ENCODE measurements around the gene LRRC18.

The LRRC18 gene

GRCh38 chr10:48940958-48941357 lies 1.3 kb upstream of the LRRC18 start:
- Histone ChIP-seq H3K27me3 (ENCODE audit: control insufficient read depth, low read length) (no peaks in the 10 kb centered on the region), H4K20me1 (ENCODE audit: control insufficient read depth, insufficient read depth, low read depth, low read length) (no peaks in the 10 kb centered on the region), H3K79me2 (ENCODE audit: control insufficient read depth, low read length) (no peaks in the 10 kb centered on the region), H3K27ac (ENCODE audit: low read depth, low read length) (no peak overlapping the region), H3K4me2 (ENCODE audit: low read length) (no peak overlapping the region), H3K36me3 (ENCODE audit: control insufficient read depth, low read length) (peaks cover 7% of the 10 kb centered on the region), H3K4me3 (ENCODE audit: low read length) (no peak overlapping the region), H3K9me3 (ENCODE audit: control insufficient read depth, insufficient read depth, low read length) (no peaks in the 10 kb centered on the region), H3F3A (ENCODE audit: control insufficient read depth, insufficient read depth) (no peaks in the 10 kb centered on the region), H3K4me1 (ENCODE audit: control insufficient read depth, low read length) (no peaks in the 10 kb centered on the region), H3K9me2 (replicated peaks; ENCODE audit: control insufficient read depth, low read length) (no peaks in the 10 kb centered on the region)
- no peak for TF ChIP-seq EZH2phosphoT487 (IDR thresholded peaks at IDR 0.05; ENCODE audit: borderline replicate concordance, low read length)
- TF ChIP-seq CTCF (IDR thresholded peaks at IDR 0.05; ENCODE audit: low read depth, low read length, poor library complexity, severe bottlenecking) = no peak

GRCh38 chr10:48940372-48940771 lies 732 bp upstream of the LRRC18 start:
- H3F3A ChIP-seq (ENCODE audit: control insufficient read depth, insufficient read depth) = no peaks in the 10 kb centered on the region
- H3K4me1 ChIP-seq (ENCODE audit: control insufficient read depth, low read length) = no peaks in the 10 kb centered on the region
- H3K27ac ChIP-seq (ENCODE audit: low read depth, low read length) = no peak overlapping the region
- H3K79me2 ChIP-seq (ENCODE audit: control insufficient read depth, low read length) = no peaks in the 10 kb centered on the region
- H3K9me3 ChIP-seq (ENCODE audit: control insufficient read depth, insufficient read depth, low read length) = no peaks in the 10 kb centered on the region
- H4K20me1 ChIP-seq (ENCODE audit: control insufficient read depth, insufficient read depth, low read depth, low read length) = no peaks in the 10 kb centered on the region
- no peak overlapping the region for H3K4me2 ChIP-seq (ENCODE audit: low read length)
- no peak for TF ChIP-seq EZH2phosphoT487 (IDR thresholded peaks at IDR 0.05; ENCODE audit: borderline replicate concordance, low read length)
- TF ChIP-seq CTCF (IDR thresholded peaks at IDR 0.05; ENCODE audit: low read depth, low read length, poor library complexity, severe bottlenecking) = no peak
- no peak overlapping the region for H3K4me3 ChIP-seq (ENCODE audit: low read length)
- H3K36me3 ChIP-seq (ENCODE audit: control insufficient read depth, low read length) = peaks cover 7% of the 10 kb centered on the region
- no peaks in the 10 kb centered on the region for H3K9me2 ChIP-seq (replicated peaks; ENCODE audit: control insufficient read depth, low read length)
- no peaks in the 10 kb centered on the region for H3K27me3 ChIP-seq (ENCODE audit: control insufficient read depth, low read length)

GRCh38 chr10:48938990-48939536 lies 577 bp downstream of the LRRC18 start:
- Histone ChIP-seq H3K4me1 (ENCODE audit: control insufficient read depth, low read length) (no peaks in the 10 kb centered on the region), H3F3A (ENCODE audit: control insufficient read depth, insufficient read depth) (no peaks in the 10 kb centered on the region), H3K4me2 (ENCODE audit: low read length) (no peak overlapping the region), H3K9me2 (replicated peaks; ENCODE audit: control insufficient read depth, low read length) (no peaks in the 10 kb centered on the region), H3K27me3 (ENCODE audit: control insufficient read depth, low read length) (no peaks in the 10 kb centered on the region), H3K36me3 (ENCODE audit: control insufficient read depth, low read length) (peaks cover 7% of the 10 kb centered on the region), H3K9me3 (ENCODE audit: control insufficient read depth, insufficient read depth, low read length) (no peaks in the 10 kb centered on the region), H3K27ac (ENCODE audit: low read depth, low read length) (no peak overlapping the region), H3K4me3 (ENCODE audit: low read length) (no peak overlapping the region), H4K20me1 (ENCODE audit: control insufficient read depth, insufficient read depth, low read depth, low read length) (no peaks in the 10 kb centered on the region), H3K79me2 (ENCODE audit: control insufficient read depth, low read length) (no peaks in the 10 kb centered on the region)
- TF ChIP-seq CTCF (IDR thresholded peaks at IDR 0.05; ENCODE audit: low read depth, low read length, poor library complexity, severe bottlenecking) (no peak), EZH2phosphoT487 (IDR thresholded peaks at IDR 0.05; ENCODE audit: borderline replicate concordance, low read length) (no peak)

Data from DOHH2 (cell line).